HG03139 (cell line): ENCODE results near the gene SNX7.

ENCODE experiments used
- ATAC-seq: cut with Tn5 transposase; IDR thresholded peaks from one replicate; pipeline ENCODE4 v1.9.1; 2021; ENCODE audit not compliant: unreplicated experiment

SNX7 gene

GRCh38 chr1:98763488-98764150 lies 102.1 kb downstream of the SNX7 start:
- ATAC-seq: no peak

DNA sequence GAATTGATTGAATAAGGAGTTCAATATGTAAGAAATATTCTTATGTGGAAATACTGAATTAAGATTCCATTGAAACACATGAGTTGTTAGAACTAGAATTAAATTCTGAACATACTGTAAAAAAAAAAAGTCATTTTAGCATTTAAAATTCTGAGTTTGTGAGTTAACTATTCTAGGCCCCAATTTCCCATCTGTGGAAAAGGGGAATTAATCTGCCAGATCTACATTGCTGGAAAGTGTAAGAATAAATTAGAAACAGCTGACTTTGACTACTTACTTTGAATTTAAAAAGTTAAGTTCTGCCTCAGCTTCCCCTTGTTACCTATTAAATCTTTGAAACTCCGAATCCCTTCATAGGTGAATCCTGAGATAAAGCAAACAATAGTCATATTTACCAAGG lies 103.0 kb downstream of the SNX7 start:
- ATAC-seq: no peak

- no peak for ATAC-seq
Observed at GRCh38 chr1:98766255-98766654, 104.7 kb downstream of the SNX7 start.

DNA sequence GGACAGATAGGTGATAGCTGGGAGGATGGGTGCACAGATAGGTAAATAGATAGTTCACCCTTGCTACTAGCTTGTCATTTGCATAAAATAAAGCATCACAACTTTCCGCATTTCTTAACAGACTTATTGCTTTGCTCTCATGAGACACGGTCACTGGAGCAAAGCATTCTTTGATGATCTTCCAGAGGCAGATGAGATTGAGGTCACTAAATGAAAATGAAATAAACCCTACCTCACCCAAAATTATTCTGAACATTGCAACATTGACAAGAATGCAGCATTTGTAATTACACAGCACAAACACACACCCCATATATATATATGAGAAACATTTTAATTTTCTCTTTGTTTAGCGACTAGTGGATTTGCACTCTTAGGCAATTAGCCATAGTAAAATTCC lies 107.6 kb downstream of the SNX7 start:
- ATAC-seq: no peak

DNA sequence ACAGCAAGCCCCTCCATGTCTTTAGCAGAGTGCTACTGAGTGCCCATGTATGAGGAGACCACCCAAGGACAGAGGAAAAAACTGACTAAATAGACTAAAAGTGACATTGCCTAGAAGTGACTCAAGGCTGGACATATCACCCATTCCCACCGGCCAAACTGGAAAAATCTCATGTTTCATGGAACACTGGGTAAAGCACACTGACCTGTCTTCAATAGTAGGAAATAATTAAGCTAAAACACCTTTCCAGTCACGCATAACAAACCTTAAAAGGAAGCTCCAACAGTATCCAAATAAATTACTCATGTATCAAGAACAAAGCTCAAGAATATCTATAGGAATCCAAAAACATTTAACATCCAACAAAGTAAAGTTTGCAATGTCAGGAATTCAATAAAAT lies 120.4 kb downstream of the SNX7 start:
- no peak for ATAC-seq

DNA sequence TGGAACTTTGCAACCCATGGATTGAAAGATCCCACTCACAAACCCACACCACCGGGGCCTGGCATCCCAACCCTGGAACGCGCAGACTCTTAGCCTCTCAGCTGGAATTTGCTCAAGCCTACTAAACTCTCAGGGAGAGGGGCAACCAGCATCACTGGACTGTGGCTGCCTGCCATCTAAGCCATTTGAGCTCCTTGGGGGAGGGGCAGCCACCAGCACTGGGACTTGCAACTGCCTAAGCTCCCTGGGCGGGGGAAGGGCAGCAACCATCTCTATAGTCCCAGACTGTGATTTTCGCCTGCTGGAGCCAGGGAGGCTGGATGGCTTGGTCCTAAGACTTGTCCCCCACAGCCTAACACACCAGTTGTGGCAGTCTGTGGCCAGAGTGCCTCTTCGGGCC lies 122.3 kb downstream of the SNX7 start:
- no peak for ATAC-seq

- ATAC-seq: no peak
Observed at GRCh38 chr1:98791498-98791897, 130.0 kb downstream of the SNX7 start.

DNA sequence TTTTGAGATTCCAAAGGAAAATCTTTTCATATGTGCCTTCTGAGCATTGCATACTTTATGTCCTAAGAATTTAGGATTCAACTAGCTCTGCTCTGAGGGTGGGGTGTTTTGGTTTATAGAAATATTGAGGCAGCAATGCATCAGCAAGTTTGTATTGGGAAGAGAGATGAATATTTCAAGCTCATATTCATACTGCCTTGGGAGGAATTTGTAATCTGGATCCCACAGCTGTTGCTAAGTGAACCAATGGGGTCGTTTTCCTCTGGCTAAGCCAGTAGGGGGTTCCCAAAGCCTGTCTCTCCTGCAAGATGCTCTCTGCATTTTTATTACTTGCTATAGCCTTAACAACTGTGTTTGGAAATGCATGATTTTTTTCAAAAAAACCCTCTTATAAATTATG lies 130.6 kb downstream of the SNX7 start:
- no peak for ATAC-seq

- no peak for ATAC-seq
Observed at GRCh38 chr1:98793136-98793535, 131.6 kb downstream of the SNX7 start.

DNA sequence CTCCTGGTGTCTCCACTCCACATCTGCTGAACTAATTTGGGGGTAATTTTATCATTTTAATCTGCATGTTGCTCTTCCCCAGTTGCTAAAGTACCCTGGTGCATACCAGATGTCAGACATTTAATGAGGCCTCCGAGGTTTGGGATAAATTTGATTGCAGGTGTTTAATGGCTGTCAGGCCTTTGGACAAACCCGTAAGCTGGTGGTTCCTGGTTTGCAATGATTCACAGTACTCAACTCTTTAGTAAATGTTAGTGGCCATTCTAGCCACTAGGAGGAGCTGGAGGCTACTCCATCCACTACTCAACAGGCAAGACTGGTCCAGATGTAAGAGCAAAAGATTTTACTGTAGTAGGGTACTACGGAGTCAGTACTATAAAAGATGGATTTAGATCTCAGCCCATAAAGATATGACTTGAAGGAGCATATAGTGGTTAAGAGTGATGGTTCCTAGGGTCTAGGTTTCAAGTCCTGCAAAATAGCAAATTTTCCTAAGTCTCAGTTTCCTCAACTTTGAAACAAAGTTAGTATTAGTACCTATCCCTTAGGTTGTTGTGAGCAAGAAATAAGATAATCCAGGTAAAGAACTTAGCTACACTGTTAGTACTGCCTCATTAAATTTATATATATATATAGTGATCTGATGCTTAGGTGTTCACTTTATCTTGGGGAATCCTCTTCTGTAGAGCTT lies 132.8 kb downstream of the SNX7 start:
- ATAC-seq: peak; percentile 98

DNA sequence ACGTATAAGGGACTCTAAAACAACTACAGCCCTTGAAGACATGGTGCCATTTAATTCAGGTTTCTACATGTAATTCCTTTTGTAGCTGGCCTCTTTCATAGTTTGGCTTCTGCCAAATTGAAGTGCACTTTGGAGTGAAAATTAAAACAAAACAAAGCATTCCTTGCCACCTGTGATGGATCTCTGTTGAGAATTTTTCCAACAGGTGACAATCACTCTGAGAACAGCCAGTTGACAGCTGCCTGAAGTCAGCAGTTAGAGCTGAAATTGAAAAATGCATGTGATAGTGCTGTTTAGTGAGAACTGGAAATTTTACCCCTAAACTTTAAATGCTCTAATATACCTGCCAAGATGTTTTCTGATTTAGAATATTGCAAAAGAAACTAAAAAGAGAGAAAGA lies 134.5 kb downstream of the SNX7 start:
- ATAC-seq: no peak

- no peak for ATAC-seq
Observed at GRCh38 chr1:98797506-98797905, 136.0 kb downstream of the SNX7 start.
